ENCODE results near the gene ARHGAP18.
"Not testable (repeated sequence)": the region's sequence is repeated elsewhere in the genome, so short reads cannot be mapped to it uniquely, and the experiment has no call there.

ARHGAP18 gene

GRCh38 chr6:129607581-129608186 lies 102.3 kb downstream of the ARHGAP18 start:
- DNase-seq = no peak

- DNase-seq = no peak
Measured at GRCh38 chr6:129606664-129607063, 103.3 kb downstream of the ARHGAP18 start.

GRCh38 chr6:129605967-129606366 lies 104.0 kb downstream of the ARHGAP18 start:
- DNase-seq = no peak

GRCh38 chr6:129605095-129605494 lies 104.9 kb downstream of the ARHGAP18 start:
- no peak for DNase-seq

- DNase-seq = no peak
Measured at GRCh38 chr6:129604321-129604720, 105.7 kb downstream of the ARHGAP18 start.

- DNase-seq = no peak
Measured at GRCh38 chr6:129603741-129604140, 106.2 kb downstream of the ARHGAP18 start.

- DNase-seq = no peak
Measured at GRCh38 chr6:129601323-129601722, 108.7 kb downstream of the ARHGAP18 start.

- DNase-seq = no peak
Measured at GRCh38 chr6:129599467-129599866, 110.5 kb downstream of the ARHGAP18 start.

- DNase-seq = peak; percentile 43 to 60
Measured at GRCh38 chr6:129598244-129599187, 111.5 kb downstream of the ARHGAP18 start.

- DNase-seq = no peak
Measured at GRCh38 chr6:129597023-129597713, 112.8 kb downstream of the ARHGAP18 start.

- no peak for DNase-seq
Measured at GRCh38 chr6:129596522-129596921, 113.5 kb downstream of the ARHGAP18 start.

- DNase-seq = no peak
Measured at GRCh38 chr6:129593233-129593564, 116.8 kb downstream of the ARHGAP18 start.

GRCh38 chr6:129592516-129593232 lies 117.3 kb downstream of the ARHGAP18 start:
- no peak for DNase-seq

GRCh38 chr6:129590408-129591022 lies 119.5 kb downstream of the ARHGAP18 start:
- no peak for DNase-seq

- DNase-seq = no peak
Measured at GRCh38 chr6:129586815-129587214, 123.2 kb downstream of the ARHGAP18 start.

- DNase-seq = no peak
Measured at GRCh38 chr6:129583866-129584265, 126.1 kb downstream of the ARHGAP18 start.

- no peak for DNase-seq
Measured at GRCh38 chr6:129578315-129578714, 131.7 kb downstream of the ARHGAP18 start.

- no peak for DNase-seq
Measured at GRCh38 chr6:129577691-129578090, 132.3 kb downstream of the ARHGAP18 start.

- DNase-seq = no peak
Measured at GRCh38 chr6:129576456-129576855, 133.5 kb downstream of the ARHGAP18 start.

GRCh38 chr6:129575378-129576118 lies 134.4 kb downstream of the ARHGAP18 start:
- DNase-seq = peak; percentile 10 to 16

GRCh38 chr6:129574605-129575004 lies 135.4 kb downstream of the ARHGAP18 start:
- DNase-seq = not testable (repeated sequence)

- not testable (repeated sequence) for DNase-seq
Measured at GRCh38 chr6:129570929-129571328, 139.0 kb downstream of the ARHGAP18 start.
